Measurements from ENCODE around the gene GTF2A1L.
"Not testable (repeated sequence)": the region's sequence is repeated elsewhere in the genome, so short reads cannot be mapped to it uniquely, and the experiment has no call there.

GTF2A1L gene

DNA sequence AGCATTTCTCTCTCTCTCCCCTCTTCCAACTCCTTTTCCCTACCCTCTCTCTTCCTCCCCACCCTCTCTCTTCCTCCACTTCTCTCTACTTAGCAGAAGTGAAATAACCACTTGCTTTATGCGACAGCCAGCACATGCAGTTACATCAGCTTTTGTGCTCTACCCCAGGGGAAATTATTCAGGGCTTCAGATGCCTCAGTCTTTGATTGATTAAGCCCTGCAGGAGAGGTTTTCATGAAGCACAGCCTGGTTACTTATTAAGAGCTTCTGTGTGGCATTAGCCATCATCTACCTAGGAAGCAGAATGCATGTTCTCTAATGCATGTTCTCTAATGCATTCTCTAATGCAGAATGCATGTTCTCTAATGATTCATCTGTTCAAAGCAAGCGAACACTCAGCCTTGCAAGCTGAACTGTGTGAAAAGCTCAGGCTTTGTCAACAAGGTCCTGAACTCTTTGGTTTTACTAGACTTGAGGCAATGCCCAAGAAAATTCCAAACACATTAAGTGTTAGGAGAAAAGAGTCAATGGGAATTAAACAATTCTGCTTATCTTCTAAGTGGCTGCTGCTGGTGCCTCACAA lies 81.8 kb downstream of the GTF2A1L start:
- Histone ChIP-seq H3K4me3 (ENCODE audit: low read depth, low read length) (no peak overlapping the region), H3K4me1 (ENCODE audit: control insufficient read depth, insufficient read depth, low read length) (peaks cover 26% of the 10 kb centered on the region), H3K36me3 (ENCODE audit: control insufficient read depth, insufficient read depth, low read length) (no peaks in the 10 kb centered on the region), H3K9ac (ENCODE audit: low read depth, low read length) (no peak overlapping the region), H3K27me3 (ENCODE audit: control insufficient read depth, insufficient read depth, low read length) (no peaks in the 10 kb centered on the region), H3K27ac (ENCODE audit: low read depth, low read length) (no peak overlapping the region), H3K9me3 (ENCODE audit: control insufficient read depth, insufficient read depth, low read length) (no peaks in the 10 kb centered on the region)

DNA sequence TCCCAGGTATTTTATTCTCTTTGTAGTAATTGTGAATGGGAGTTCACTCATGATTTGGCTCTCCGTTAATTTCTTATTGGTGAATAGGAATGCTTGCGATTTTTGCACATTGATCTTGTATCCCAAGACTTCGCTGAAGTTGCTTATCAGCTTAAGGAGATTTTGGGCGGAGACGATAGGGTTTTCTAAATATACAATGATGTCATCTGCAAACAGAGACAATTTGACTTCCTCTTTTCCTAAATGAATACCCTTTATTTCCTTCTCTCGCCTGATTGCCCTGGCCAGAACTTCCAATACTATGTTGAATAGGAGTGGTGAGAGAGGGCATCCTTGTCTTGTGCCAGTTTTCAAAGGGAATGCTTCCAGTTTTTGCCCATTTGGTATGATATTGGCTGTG lies 86.0 kb downstream of the GTF2A1L start:
- not testable (repeated sequence) for H3K4me3 ChIP-seq (ENCODE audit: low read depth, low read length)

DNA sequence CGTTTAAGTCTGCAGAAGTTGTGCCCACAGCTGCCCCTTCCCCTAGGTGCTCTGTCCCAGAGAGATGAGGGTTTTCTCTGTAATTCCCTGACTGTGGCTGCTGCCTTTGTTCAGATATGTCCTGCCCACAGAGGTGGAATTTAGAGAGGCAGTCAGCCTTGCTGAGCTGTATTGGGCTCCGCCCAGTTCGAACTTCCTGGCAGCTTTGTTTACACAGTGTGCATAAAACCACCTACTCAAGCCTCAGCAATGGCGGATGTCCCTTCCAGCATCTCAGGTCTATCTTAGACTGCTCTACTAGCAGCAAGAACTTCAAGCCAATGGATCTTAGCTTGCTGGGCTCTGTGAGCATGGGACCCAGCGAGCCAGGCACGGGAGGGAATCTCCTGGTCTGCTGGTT lies 89.8 kb downstream of the GTF2A1L start:
- Histone ChIP-seq H3K4me3 (ENCODE audit: low read depth, low read length) (no peak overlapping the region), H3K9me3 (ENCODE audit: control insufficient read depth, insufficient read depth, low read length) (peaks cover 9% of the 10 kb centered on the region; the same call in 1 of the 2 replicates), H3K36me3 (ENCODE audit: control insufficient read depth, insufficient read depth, low read length) (no peaks in the 10 kb centered on the region), H3K27me3 (ENCODE audit: control insufficient read depth, insufficient read depth, low read length) (no peaks in the 10 kb centered on the region; the same call in 1 of the 2 replicates), H3K4me1 (ENCODE audit: control insufficient read depth, insufficient read depth, low read length) (no peaks in the 10 kb centered on the region), H3K9ac (ENCODE audit: low read depth, low read length) (no peak overlapping the region), H3K27ac (ENCODE audit: low read depth, low read length) (no peak overlapping the region)

More for the DNA sequence above, 86.0 kb downstream of the GTF2A1L start:
- not testable (repeated sequence) for H3K36me3 ChIP-seq (ENCODE audit: control insufficient read depth, insufficient read depth, low read length); H3K4me1 ChIP-seq (ENCODE audit: control insufficient read depth, insufficient read depth, low read length); H3K27me3 ChIP-seq (ENCODE audit: control insufficient read depth, insufficient read depth, low read length); H3K27ac ChIP-seq (ENCODE audit: low read depth, low read length); H3K9ac ChIP-seq (ENCODE audit: low read depth, low read length); H3K9me3 ChIP-seq (ENCODE audit: control insufficient read depth, insufficient read depth, low read length)

DNA sequence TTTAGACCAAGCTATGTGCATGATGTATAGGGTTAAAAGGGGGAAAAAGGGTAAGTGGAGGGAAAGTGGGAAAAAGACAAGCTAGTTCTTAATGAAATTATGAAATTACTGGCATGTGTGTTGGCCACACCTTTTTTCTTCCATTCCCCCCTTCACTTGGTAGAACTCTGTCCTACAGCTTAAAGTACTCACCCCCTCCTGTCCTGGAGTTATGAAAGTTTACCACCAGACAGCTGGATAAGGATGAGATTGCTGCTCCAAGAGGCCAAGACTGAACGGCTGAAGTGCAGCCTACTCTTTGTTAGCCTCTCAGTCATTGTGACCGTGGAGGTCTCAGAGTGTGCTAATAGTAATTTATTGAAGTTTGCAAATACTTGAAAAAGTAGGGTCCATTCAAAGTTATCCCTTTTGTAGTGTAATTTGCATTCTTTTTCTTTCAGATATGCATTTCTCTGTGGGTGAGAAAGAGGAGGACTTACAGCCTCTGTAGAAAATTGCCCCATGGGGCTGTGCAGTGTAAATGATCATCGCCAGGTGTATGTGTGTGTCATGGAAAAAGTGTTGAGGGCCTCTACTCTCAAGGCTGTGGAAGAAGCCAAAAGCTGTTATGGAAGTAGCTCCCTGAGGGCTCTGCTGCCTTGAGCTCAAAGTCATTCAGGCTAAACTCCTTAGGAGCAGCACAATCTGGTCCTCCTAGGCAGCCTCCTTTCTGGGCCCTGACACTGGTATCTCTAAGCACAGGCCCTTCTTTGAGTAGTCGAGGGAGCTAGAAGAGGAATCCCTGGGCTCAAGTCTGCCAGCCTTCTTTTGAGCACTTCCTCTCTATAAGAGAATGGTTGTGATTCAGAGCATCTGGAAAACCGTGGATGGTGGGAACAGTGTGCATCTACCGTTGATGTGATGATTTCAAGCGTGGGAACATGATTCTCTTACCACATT lies 91.7 kb downstream of the GTF2A1L start:
- H3K27ac ChIP-seq (ENCODE audit: low read depth, low read length) = no peak overlapping the region
- H3K27me3 ChIP-seq (ENCODE audit: control insufficient read depth, insufficient read depth, low read length) = no peaks in the 10 kb centered on the region; the same call in 1 of the 2 replicates
- peaks cover 9% of the 10 kb centered on the region; the same call in 1 of the 2 replicates for H3K9me3 ChIP-seq (ENCODE audit: control insufficient read depth, insufficient read depth, low read length)
- no peaks in the 10 kb centered on the region for H3K36me3 ChIP-seq (ENCODE audit: control insufficient read depth, insufficient read depth, low read length)
- no peak overlapping the region for H3K9ac ChIP-seq (ENCODE audit: low read depth, low read length)
- no peaks in the 10 kb centered on the region for H3K4me1 ChIP-seq (ENCODE audit: control insufficient read depth, insufficient read depth, low read length)
- no peak overlapping the region for H3K4me3 ChIP-seq (ENCODE audit: low read depth, low read length)

DNA sequence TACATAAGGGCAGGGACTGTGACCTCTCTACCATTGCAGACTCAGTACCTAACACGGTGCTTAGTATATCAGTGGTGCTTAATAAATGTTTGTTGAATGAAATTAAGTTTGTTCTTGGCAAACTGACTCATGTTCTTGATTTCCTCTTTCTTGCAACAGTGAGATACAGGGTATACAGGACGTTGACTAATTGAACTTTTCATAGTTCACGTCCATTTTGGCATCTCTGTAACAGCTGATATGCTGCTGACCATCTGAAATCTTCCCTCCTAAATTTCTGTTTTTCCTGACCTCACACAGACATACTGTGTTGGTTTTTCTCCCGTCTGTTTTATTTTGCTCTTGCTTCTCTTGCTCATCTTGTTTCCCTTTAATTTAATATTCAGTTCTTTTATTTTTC lies 93.7 kb downstream of the GTF2A1L start:
- Histone ChIP-seq H3K4me1 (ENCODE audit: control insufficient read depth, insufficient read depth, low read length) (no peaks in the 10 kb centered on the region), H3K4me3 (ENCODE audit: low read depth, low read length) (no peak overlapping the region), H3K36me3 (ENCODE audit: control insufficient read depth, insufficient read depth, low read length) (no peaks in the 10 kb centered on the region), H3K27me3 (ENCODE audit: control insufficient read depth, insufficient read depth, low read length) (no peaks in the 10 kb centered on the region; the same call in 1 of the 2 replicates), H3K9ac (ENCODE audit: low read depth, low read length) (no peak overlapping the region), H3K27ac (ENCODE audit: low read depth, low read length) (no peak overlapping the region), H3K9me3 (ENCODE audit: control insufficient read depth, insufficient read depth, low read length) (peaks cover 9% of the 10 kb centered on the region; the same call in 1 of the 2 replicates)

DNA sequence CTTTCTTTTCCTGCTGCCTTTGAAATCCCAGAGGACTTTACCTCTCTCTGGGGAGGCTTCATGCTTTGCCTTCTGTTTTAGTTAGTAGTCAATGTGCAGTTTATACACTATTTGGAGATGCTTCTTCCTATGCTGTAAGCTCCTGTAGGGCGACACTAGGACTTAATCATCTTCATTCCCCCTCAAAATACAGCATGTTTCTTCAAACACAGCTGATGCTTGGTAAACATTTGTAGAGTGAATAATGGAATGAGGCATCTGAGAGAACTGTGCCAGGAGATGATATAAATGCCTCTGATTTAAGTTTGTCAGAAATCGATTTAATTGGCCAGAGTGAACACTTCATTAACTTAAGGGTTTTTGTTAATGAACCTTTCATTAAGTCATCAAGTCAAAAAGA lies 94.5 kb downstream of the GTF2A1L start:
- Histone ChIP-seq H3K27me3 (ENCODE audit: control insufficient read depth, insufficient read depth, low read length) (no peaks in the 10 kb centered on the region; the same call in 1 of the 2 replicates), H3K4me3 (ENCODE audit: low read depth, low read length) (no peak overlapping the region), H3K9ac (ENCODE audit: low read depth, low read length) (no peak overlapping the region), H3K27ac (ENCODE audit: low read depth, low read length) (no peak overlapping the region), H3K9me3 (ENCODE audit: control insufficient read depth, insufficient read depth, low read length) (0 out of 2 replicates have a peak, but pooled peaks cover 6% of the 10 kb centered on the region), H3K36me3 (ENCODE audit: control insufficient read depth, insufficient read depth, low read length) (no peaks in the 10 kb centered on the region), H3K4me1 (ENCODE audit: control insufficient read depth, insufficient read depth, low read length) (no peaks in the 10 kb centered on the region)

DNA sequence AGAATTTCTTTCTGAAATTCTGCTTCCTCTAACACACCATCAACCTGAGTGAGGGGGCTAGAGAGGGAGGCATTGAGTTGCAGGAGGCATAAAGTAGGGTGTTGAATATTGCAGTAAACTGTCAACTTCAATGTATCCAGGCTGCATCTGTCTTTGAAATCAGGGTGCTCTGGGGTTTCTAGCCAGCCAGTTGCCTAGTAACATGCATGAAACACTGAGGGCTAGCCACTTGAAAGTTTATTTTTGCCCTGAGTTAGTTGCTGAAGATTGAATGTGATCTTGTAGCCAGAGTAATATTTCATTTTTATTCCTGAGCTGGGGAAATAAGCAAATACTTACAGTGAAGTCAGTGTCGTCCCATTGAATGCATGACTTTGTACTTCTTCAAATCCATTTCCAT lies 96.0 kb downstream of the GTF2A1L start:
- Histone ChIP-seq H3K27ac (ENCODE audit: low read depth, low read length) (no peak overlapping the region), H3K4me1 (ENCODE audit: control insufficient read depth, insufficient read depth, low read length) (peaks cover 5% of the 10 kb centered on the region; the same call in 1 of the 2 replicates), H3K36me3 (ENCODE audit: control insufficient read depth, insufficient read depth, low read length) (no peaks in the 10 kb centered on the region), H3K9me3 (ENCODE audit: control insufficient read depth, insufficient read depth, low read length) (no peaks in the 10 kb centered on the region), H3K27me3 (ENCODE audit: control insufficient read depth, insufficient read depth, low read length) (no peaks in the 10 kb centered on the region; the same call in 1 of the 2 replicates), H3K9ac (ENCODE audit: low read depth, low read length) (no peak overlapping the region), H3K4me3 (ENCODE audit: low read depth, low read length) (no peak overlapping the region)

DNA sequence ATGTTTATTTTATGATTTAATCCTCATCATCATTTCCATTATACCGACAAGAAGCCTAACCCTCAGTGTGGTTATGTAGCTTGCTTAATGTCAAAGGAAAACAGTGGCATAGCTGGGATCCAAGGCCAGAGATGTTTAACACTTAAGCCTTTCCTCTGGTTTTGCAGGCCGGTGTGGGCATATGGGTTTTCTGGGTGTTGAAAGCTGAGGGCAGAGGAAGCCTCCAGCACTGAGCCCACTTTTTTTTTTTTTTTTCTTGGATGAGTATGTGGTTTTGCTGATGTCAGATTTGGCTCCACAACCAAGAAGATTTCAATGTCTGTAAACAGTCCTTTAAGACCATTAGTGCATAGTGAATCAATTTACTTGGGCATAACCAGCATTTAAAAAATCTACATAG lies 96.6 kb downstream of the GTF2A1L start:
- H3K27me3 ChIP-seq (ENCODE audit: control insufficient read depth, insufficient read depth, low read length) = no peaks in the 10 kb centered on the region; the same call in 1 of the 2 replicates
- H3K9me3 ChIP-seq (ENCODE audit: control insufficient read depth, insufficient read depth, low read length) = no peaks in the 10 kb centered on the region
- peaks cover 5% of the 10 kb centered on the region; the same call in 1 of the 2 replicates for H3K4me1 ChIP-seq (ENCODE audit: control insufficient read depth, insufficient read depth, low read length)
- H3K27ac ChIP-seq (ENCODE audit: low read depth, low read length) = no peak overlapping the region
- H3K4me3 ChIP-seq (ENCODE audit: low read depth, low read length) = no peak overlapping the region
- no peaks in the 10 kb centered on the region for H3K36me3 ChIP-seq (ENCODE audit: control insufficient read depth, insufficient read depth, low read length)
- no peak overlapping the region for H3K9ac ChIP-seq (ENCODE audit: low read depth, low read length)

DNA sequence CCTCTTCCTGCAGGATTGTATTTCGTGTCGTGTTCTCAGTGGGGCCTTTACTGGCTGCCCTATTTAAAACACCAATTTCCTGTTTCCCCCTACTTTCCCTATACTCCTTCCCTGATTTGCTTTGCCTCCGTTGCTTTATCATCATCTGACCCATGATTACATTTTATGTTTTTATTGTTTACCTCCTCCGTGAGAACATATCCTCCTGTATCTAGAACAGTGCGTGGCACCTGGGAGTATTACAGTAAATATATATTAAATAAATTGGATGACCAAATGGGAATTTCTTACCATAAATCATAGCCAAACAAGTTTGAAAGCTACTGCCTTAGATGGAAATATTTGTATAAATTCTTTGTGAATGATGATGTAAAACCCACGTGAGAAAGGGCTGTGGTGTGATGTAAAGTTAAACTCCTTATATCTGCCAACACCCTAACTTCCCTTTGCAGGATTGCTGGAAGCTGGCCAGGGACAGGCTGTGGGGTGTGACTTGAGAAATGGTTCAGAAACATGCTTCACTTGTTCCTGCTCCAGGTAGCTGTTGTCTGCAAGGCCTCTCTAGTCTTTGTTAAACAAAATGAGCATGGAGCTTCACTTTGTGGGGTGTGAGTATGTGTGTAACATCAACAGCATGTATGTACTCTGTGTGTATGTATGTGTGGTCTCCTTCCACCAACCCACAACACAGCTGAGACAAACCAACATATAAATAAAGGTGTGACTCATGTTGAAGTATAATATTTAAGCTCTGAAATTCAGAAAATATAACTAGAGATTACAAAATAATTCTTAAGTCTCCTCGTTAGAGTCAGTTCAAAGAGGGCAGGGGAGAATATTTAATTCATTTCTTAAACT lies 97.6 kb downstream of the GTF2A1L start:
- no peak overlapping the region for H3K9ac ChIP-seq (ENCODE audit: low read depth, low read length)
- H3K9me3 ChIP-seq (ENCODE audit: control insufficient read depth, insufficient read depth, low read length) = no peaks in the 10 kb centered on the region
- H3K4me3 ChIP-seq (ENCODE audit: low read depth, low read length) = no peak overlapping the region
- peaks cover 10% of the 10 kb centered on the region; the same call in 1 of the 2 replicates for H3K4me1 ChIP-seq (ENCODE audit: control insufficient read depth, insufficient read depth, low read length)
- no peak overlapping the region for H3K27ac ChIP-seq (ENCODE audit: low read depth, low read length)
- no peaks in the 10 kb centered on the region; the same call in 1 of the 2 replicates for H3K27me3 ChIP-seq (ENCODE audit: control insufficient read depth, insufficient read depth, low read length)
- H3K36me3 ChIP-seq (ENCODE audit: control insufficient read depth, insufficient read depth, low read length) = no peaks in the 10 kb centered on the region

DNA sequence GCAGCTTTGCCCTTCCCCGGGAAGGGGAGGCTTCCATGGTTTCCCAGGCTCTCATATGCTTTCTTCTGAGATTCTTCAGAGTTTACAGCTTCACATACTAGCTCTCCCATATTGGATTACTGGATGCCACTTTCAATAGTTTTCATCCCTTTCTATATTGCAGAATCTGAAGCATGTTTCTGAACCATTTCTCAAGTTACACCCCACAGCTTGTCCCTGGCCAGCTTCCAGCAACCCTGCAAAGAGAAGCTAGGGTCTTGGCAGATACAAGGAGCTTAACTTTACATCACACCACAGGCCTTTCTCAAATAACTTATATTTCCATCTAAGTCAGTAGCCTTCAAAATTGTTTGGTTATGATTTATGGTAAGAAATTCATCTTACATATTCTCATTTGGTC lies 98.3 kb downstream of the GTF2A1L start:
- Histone ChIP-seq H3K27me3 (ENCODE audit: control insufficient read depth, insufficient read depth, low read length) (no peaks in the 10 kb centered on the region; the same call in 1 of the 2 replicates), H3K27ac (ENCODE audit: low read depth, low read length) (no peak overlapping the region), H3K36me3 (ENCODE audit: control insufficient read depth, insufficient read depth, low read length) (no peaks in the 10 kb centered on the region), H3K4me3 (ENCODE audit: low read depth, low read length) (no peak overlapping the region), H3K9me3 (ENCODE audit: control insufficient read depth, insufficient read depth, low read length) (no peaks in the 10 kb centered on the region), H3K4me1 (ENCODE audit: control insufficient read depth, insufficient read depth, low read length) (peaks cover 10% of the 10 kb centered on the region; the same call in 1 of the 2 replicates), H3K9ac (ENCODE audit: low read depth, low read length) (no peak overlapping the region)
